ENCODE data around the gene LCNL1.

Gene LCNL1

GRCh38 chr9:136977223-136977622 is 5.6 kb upstream of the LCNL1 start, which contains the start of gene PTGDS:
TSS of gene PTGDS (plus strand) at chr9:136977504. CDS start at chr9:136977579, 75 bp downstream.
- DNase-seq: no peak

GRCh38 chr9:136977649-136978072 is 5.1 kb upstream of the LCNL1 start:
- DNase-seq: no peak

- peak; percentile 40 for DNase-seq
These were observed 4.5 kb upstream of the LCNL1 start for GRCh38 chr9:136978073-136978864.

GRCh38 chr9:136978865-136979544 is 3.8 kb upstream of the LCNL1 start:
- DNase-seq: no peak

- no peak for DNase-seq
These were observed 2.8 kb upstream of the LCNL1 start for GRCh38 chr9:136979769-136980587.

GRCh38 chr9:136980669-136981478 is 1.9 kb upstream of the LCNL1 start:
- no peak for DNase-seq

GRCh38 chr9:136981588-136982231 is 1.1 kb upstream of the LCNL1 start:
- no peak for DNase-seq

GRCh38 chr9:136983167-136983566 is 374 bp downstream of the LCNL1 start:
- DNase-seq: no peak

GRCh38 chr9:136983656-136984314 is 992 bp downstream of the LCNL1 start:
- DNase-seq: no peak

- no peak for DNase-seq
These were observed 1.8 kb downstream of the LCNL1 start for GRCh38 chr9:136984464-136985026.

GRCh38 chr9:136985027-136985602 is 2.3 kb downstream of the LCNL1 start:
- DNase-seq: no peak

GRCh38 chr9:136985853-136986252 is 3.1 kb downstream of the LCNL1 start:
- no peak for DNase-seq

GRCh38 chr9:136988872-136989271 is 6.1 kb downstream of the LCNL1 start:
- no peak for DNase-seq

GRCh38 chr9:136990242-136990911 is 7.6 kb downstream of the LCNL1 start:
- DNase-seq: no peak

GRCh38 chr9:136991993-136992818 is 9.4 kb downstream of the LCNL1 start, which contains the start of gene PAXX:
TSS of gene PAXX (plus strand) at chr9:136992422. CDS start at chr9:136992444, 22 bp downstream.
- peak; percentile 86 for DNase-seq

GRCh38 chr9:136992819-136993369 is 10.1 kb downstream of the LCNL1 start:
- no peak for DNase-seq

- DNase-seq: no peak
These were observed 11.5 kb downstream of the LCNL1 start for GRCh38 chr9:136994180-136994887.

- DNase-seq: no peak
These were observed 12.1 kb downstream of the LCNL1 start for GRCh38 chr9:136994888-136995230.
